ENCODE measurements around the gene SEPTIN2.
"Not testable (repeated sequence)": the region's sequence is repeated elsewhere in the genome, so short reads cannot be mapped to it uniquely, and the experiment has no call there.

DNA sequence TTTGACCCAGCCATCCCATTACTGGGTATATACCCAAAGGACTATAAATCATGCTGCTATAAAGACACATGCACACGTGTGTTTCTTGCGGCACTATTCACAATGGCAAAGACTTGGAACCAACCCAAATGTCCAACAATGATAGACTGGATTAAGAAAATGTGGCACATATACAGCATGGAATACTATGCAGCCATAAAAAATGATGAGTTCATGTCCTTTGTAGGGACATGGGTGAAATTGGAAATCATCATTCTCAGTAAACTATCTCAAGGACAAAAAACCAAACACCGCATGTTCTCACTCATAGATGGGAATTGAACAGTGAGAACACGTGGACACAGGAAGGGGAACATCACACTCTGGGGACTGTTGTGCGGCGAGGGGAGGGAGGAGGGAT is 81.1 kb downstream of the SEPTIN2 start:
- not testable (repeated sequence) for TF ChIP-seq SUZ12 (IDR thresholded peaks at IDR 0.05; ENCODE audit: extremely low read depth, insufficient read depth, insufficient read length); ZNF274 (IDR thresholded peaks at IDR 0.05; ENCODE audit: low read depth, low read length); YY1 (IDR thresholded peaks at IDR 0.05; ENCODE audit: insufficient read depth, insufficient read length)

Measured in NT2/D1 (cell line).